ENCODE data around the gene LRRFIP1.

Gene LRRFIP1

GRCh38 chr2:237642038-237642734 lies 14.8 kb downstream of the LRRFIP1 start:
- no peak for DNase-seq

GRCh38 chr2:237643066-237643465 lies 15.7 kb downstream of the LRRFIP1 start:
- DNase-seq = no peak

GRCh38 chr2:237643582-237644380 lies 16.4 kb downstream of the LRRFIP1 start:
- no peak for DNase-seq

GRCh38 chr2:237644381-237644703 lies 17.0 kb downstream of the LRRFIP1 start:
- no peak for DNase-seq

GRCh38 chr2:237645261-237645660 lies 17.9 kb downstream of the LRRFIP1 start:
- no peak for DNase-seq

GRCh38 chr2:237647176-237648015 lies 20.0 kb downstream of the LRRFIP1 start:
- DNase-seq = no peak

GRCh38 chr2:237648016-237648381 lies 20.6 kb downstream of the LRRFIP1 start:
- no peak for DNase-seq

GRCh38 chr2:237649541-237650454 lies 22.4 kb downstream of the LRRFIP1 start:
- DNase-seq = no peak

GRCh38 chr2:237650455-237650850 lies 23.1 kb downstream of the LRRFIP1 start:
- no peak for DNase-seq

GRCh38 chr2:237651761-237652160 lies 24.4 kb downstream of the LRRFIP1 start:
- no peak for DNase-seq

- DNase-seq = no peak
These were observed 24.8 kb downstream of the LRRFIP1 start for GRCh38 chr2:237652181-237652580.

GRCh38 chr2:237652854-237653253 lies 25.5 kb downstream of the LRRFIP1 start:
- DNase-seq = no peak

GRCh38 chr2:237653776-237654558 lies 26.6 kb downstream of the LRRFIP1 start:
- no peak for DNase-seq

GRCh38 chr2:237657063-237657462 lies 29.7 kb downstream of the LRRFIP1 start:
- no peak for DNase-seq

- DNase-seq = no peak
These were observed 33.1 kb downstream of the LRRFIP1 start for GRCh38 chr2:237660381-237660900.

- DNase-seq = no peak
These were observed 33.9 kb downstream of the LRRFIP1 start for GRCh38 chr2:237661270-237661669.

- DNase-seq = no peak
These were observed 34.5 kb downstream of the LRRFIP1 start for GRCh38 chr2:237661799-237662328.

GRCh38 chr2:237662671-237663093 lies 35.3 kb downstream of the LRRFIP1 start:
- peak; percentile 58 to 81 for DNase-seq

GRCh38 chr2:237663517-237664110 lies 36.2 kb downstream of the LRRFIP1 start:
- DNase-seq = no peak

GRCh38 chr2:237664151-237664550 lies 36.8 kb downstream of the LRRFIP1 start:
- DNase-seq = no peak

GRCh38 chr2:237665713-237666143 lies 38.3 kb downstream of the LRRFIP1 start:
- DNase-seq = no peak

All from SHP77 (cell line).